Right lobe of liver (tissue), 4 donors: ENCODE data around the gene SPIRE1.
"Not testable (repeated sequence)": the region's sequence is repeated elsewhere in the genome, so short reads cannot be mapped to it uniquely, and the experiment has no call there.

Experiments
- POLR2A ChIP-seq: fragments of 450-650 bp; IDR thresholded peaks from one replicate; pipeline ENCODE4 v1.6.1; 2017; ENCODE audit warnings: antibody characterized with exemption, mild to moderate bottlenecking
- TF ChIP-seq, protein P1 (sequence below), 4 donors: fragments of 200-600 bp in 3 of 4; fragments of 450-650 bp in 1 of 4; IDR thresholded peaks; one replicate each; pipeline versions ENCODE4 v1.5.1 to v1.8.0; 2016 to 2022; ENCODE audit warnings: antibody characterized with exemption in 4 of 4, mild to moderate bottlenecking in 2 of 4
- donor health status: DM: no; HTN: no; CAD: no.
- donor health status: DM: no; HTN: no; CAD: no.
- donor health status: DM: no; HTN: yes; CAD: no.

DNA sequence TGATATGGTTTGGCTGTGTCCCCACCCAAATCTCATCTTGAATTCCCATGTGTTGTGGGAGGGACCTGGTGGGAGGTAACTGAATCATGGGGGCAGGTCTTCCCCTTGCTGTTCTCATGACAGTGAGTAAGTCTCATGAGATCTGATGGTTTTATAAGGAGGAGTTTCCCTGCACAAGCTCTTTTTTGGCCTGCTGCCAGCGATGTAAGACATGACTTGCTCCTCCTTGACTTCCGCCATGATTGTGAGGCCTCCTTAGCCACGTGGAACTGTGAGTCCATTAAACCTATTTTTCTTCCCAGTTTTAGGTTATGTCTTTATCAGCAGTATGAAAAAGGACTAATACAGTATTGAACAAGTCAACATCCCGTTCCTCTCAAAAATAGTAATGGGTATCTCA lies 118.7 kb downstream of the SPIRE1 start:
- TF ChIP-seq, protein P1, sequence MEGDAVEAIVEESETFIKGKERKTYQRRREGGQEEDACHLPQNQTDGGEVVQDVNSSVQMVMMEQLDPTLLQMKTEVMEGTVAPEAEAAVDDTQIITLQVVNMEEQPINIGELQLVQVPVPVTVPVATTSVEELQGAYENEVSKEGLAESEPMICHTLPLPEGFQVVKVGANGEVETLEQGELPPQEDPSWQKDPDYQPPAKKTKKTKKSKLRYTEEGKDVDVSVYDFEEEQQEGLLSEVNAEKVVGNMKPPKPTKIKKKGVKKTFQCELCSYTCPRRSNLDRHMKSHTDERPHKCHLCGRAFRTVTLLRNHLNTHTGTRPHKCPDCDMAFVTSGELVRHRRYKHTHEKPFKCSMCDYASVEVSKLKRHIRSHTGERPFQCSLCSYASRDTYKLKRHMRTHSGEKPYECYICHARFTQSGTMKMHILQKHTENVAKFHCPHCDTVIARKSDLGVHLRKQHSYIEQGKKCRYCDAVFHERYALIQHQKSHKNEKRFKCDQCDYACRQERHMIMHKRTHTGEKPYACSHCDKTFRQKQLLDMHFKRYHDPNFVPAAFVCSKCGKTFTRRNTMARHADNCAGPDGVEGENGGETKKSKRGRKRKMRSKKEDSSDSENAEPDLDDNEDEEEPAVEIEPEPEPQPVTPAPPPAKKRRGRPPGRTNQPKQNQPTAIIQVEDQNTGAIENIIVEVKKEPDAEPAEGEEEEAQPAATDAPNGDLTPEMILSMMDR (IDR thresholded peaks at IDR 0.05) = not testable (repeated sequence)
- not testable (repeated sequence) for TF ChIP-seq POLR2A
